Endodermal cell (in vitro differentiated cells): ENCODE results near the gene CAMTA1. TPM values are rescaled to one million over a fixed set of nuclear protein-coding genes. Genes with fewer than 3 reads are reported as not detected.

Experiments
- DNase-seq: peaks from one replicate; pipeline ENCODE4 v3.0.0-alpha.2; 2017
- H3K27ac ChIP-seq: 2 replicates; pipeline ENCODE4 v1.5.1; 2013; ENCODE audit warnings: mild to moderate bottlenecking, low read depth, low read length, moderate library complexity
- H3K27me3 ChIP-seq: 2 replicates; pipeline ENCODE4 v1.6.1; 2013; ENCODE audit warnings: mild to moderate bottlenecking, low read length, moderate library complexity; ENCODE audit not compliant: insufficient read depth, control insufficient read depth, poor library complexity, severe bottlenecking
- H3K36me3 ChIP-seq: 2 replicates; pipeline ENCODE4 v1.7.0; 2013; ENCODE audit warnings: mild to moderate bottlenecking, low read length, moderate library complexity; ENCODE audit not compliant: control insufficient read depth, insufficient read depth
- H3K4me1 ChIP-seq: one replicate; pipeline ENCODE4 v1.7.0; 2013; ENCODE audit warnings: low read length; ENCODE audit not compliant: control insufficient read depth, insufficient read depth
- H3K4me3 ChIP-seq: 2 replicates; pipeline ENCODE4 v1.5.1; 2013; ENCODE audit warnings: mild to moderate bottlenecking, low read length, moderate library complexity
- H3K9ac ChIP-seq: 2 replicates; pipeline ENCODE4 v1.6.1; 2013; ENCODE audit warnings: mild to moderate bottlenecking, low read length, moderate library complexity; ENCODE audit not compliant: poor library complexity, severe bottlenecking; ENCODE audit errors: extremely low read depth
- H3K9me3 ChIP-seq: 2 replicates; pipeline ENCODE4 v1.6.1; 2013; ENCODE audit warnings: mild to moderate bottlenecking, low read length, moderate library complexity; ENCODE audit not compliant: control insufficient read depth
- H3K27ac Mint-ChIP-seq: 2 replicates; pipeline ENCODE4 v1.8.0; 2020; ENCODE audit warnings: mixed read lengths
- H3K27me3 Mint-ChIP-seq: 2 replicates; pipeline ENCODE4 v1.8.0; 2021; ENCODE audit warnings: mild to moderate bottlenecking, mixed read lengths; ENCODE audit not compliant: insufficient read depth
- H3K36me3 Mint-ChIP-seq: 2 replicates; pipeline ENCODE4 v1.8.0; 2020; ENCODE audit warnings: low read depth, mixed read lengths
- H3K4me1 Mint-ChIP-seq: 2 replicates; pipeline ENCODE4 v1.8.0; 2020; ENCODE audit warnings: mixed read lengths
- H3K4me3 Mint-ChIP-seq: 2 replicates; pipeline ENCODE4 v1.8.0; 2020; ENCODE audit warnings: mild to moderate bottlenecking, moderate library complexity, mixed read lengths
- H3K9me3 Mint-ChIP-seq: 2 replicates; pipeline ENCODE4 v1.8.0; 2020; ENCODE audit warnings: mild to moderate bottlenecking, mixed read lengths
- WGBS, 2 experiments: methylation state at CpG; one replicate each; pipeline versions ENCODE4 v1.1.5 to v1.1.7; 2013; ENCODE audit warnings: missing lambda C conversion rate in 2 of 2, mixed read lengths in 1 of 2; ENCODE audit not compliant: insufficient coverage in 1 of 2, insufficient read length in 1 of 2; 5-methylcytosine and 5-hydroxymethylcytosine counted together
- total RNA-seq, 2 donors: library from RNA; stranded (reverse); fragmentation: NEBNext Ultra II Directional in 1 of 2; extraction: Animal tissue kit (Norgen Biotek cat#: 25700) in 1 of 2; gene quantifications; 2 replicates in 1 of 2; 3 replicates in 1 of 2; pipeline ENCODE4 v1.2.1, GENCODE V29; 2021
- TF ChIP-seq, protein P1 (sequence below): fragments of 200-600 bp; sonication (generic); conservative IDR thresholded peaks from 2 replicates; pipeline ENCODE4 v1.5.0; 2021; ENCODE audit warnings: antibody characterized with exemption, mild to moderate bottlenecking

Gene CAMTA1
- total RNA-seq, 2 donors from 2014 or later: 123 to 137 TPM

DNA sequence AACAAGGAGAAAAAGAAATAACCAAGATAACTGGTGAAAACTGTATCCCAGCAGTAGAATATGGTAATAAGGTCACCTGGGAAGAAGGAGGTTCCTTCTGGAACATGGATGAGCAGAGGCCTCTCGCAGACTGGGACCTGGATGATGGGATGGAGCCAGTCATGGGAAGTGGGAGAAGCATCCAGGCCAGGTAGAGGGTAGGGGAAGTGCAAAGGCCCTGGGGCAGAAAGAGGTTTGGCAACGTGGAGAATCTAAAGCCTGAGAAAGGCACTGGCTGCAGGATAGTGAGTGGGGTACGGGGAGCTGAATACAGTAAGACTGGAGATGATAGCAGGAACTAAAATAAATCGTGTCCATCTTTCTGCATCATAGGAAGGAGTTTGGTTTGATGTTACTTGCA lies 889.7 kb downstream of the CAMTA1 start:
- Mint-ChIP-seq H3K4me3 (no peak overlapping the region), H3K27me3 (peaks cover 10% of the 10 kb centered on the region), H3K4me1 (peaks cover 6% of the 10 kb centered on the region), H3K36me3 (no peaks in the 10 kb centered on the region), H3K27ac (no peak overlapping the region), H3K9me3 (no peaks in the 10 kb centered on the region)
- no peak for DNase-seq
- TF ChIP-seq, protein P1, sequence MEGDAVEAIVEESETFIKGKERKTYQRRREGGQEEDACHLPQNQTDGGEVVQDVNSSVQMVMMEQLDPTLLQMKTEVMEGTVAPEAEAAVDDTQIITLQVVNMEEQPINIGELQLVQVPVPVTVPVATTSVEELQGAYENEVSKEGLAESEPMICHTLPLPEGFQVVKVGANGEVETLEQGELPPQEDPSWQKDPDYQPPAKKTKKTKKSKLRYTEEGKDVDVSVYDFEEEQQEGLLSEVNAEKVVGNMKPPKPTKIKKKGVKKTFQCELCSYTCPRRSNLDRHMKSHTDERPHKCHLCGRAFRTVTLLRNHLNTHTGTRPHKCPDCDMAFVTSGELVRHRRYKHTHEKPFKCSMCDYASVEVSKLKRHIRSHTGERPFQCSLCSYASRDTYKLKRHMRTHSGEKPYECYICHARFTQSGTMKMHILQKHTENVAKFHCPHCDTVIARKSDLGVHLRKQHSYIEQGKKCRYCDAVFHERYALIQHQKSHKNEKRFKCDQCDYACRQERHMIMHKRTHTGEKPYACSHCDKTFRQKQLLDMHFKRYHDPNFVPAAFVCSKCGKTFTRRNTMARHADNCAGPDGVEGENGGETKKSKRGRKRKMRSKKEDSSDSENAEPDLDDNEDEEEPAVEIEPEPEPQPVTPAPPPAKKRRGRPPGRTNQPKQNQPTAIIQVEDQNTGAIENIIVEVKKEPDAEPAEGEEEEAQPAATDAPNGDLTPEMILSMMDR: no peak
- Histone ChIP-seq H3K4me1 (peaks cover 2% of the 10 kb centered on the region), H3K4me3 (no peak overlapping the region), H3K9me3 (no peaks in the 10 kb centered on the region), H3K27me3 (peaks cover 17% of the 10 kb centered on the region), H3K27ac (no peak overlapping the region), H3K9ac (no peak overlapping the region), H3K36me3 (no peaks in the 10 kb centered on the region)
- WGBS, 2 experiments: 72 to 76% methylated on average over 4 of the region's 4 CpGs

DNA sequence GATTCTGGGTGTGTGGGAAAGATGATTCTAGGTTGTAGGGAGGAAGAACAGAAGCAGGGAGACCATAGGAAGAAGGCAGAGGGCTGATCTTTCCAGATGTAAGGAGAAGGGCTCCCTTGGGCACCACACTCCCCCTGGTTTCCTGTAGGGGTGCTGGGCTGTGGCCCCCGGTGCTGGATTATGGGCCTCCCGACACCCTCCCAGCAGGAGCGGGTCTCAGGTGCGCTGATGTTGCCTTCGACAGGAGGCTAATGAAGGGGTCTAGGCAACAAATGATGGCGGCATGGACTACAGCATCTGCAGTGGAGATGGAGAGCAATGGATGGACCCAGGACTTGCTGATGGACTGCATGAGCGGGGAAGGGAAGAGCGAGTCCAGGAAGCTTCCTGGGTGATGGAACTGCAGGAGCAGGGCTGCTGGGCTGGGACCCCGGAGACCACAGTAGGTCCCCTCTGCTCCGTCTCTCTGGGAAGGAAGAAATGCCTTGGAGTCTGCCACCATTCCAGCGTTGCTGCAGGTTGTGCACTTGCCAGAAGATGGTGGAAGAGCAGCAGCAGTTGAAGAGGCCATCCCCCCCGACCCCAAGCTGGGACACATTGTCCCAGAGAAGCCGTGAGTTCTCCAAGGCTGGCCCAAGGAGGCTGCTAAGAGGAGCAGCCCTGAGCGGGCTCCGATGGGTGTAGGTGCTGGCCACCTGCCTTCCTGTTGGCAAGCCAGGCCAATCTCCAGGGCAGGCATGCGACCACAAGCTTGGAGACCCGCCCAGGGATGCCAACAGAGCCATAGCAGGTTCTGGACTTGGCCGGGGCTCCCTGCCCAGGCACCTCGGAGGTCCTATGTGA lies 890.4 kb downstream of the CAMTA1 start:
- WGBS, 2 experiments: 82 to 91% methylated on average over 14 to 19 of the region's 19 CpGs
- Mint-ChIP-seq H3K27ac (no peak overlapping the region), H3K4me1 (no peaks in the 10 kb centered on the region), H3K36me3 (no peaks in the 10 kb centered on the region), H3K27me3 (peaks cover 12% of the 10 kb centered on the region), H3K4me3 (no peak overlapping the region), H3K9me3 (no peaks in the 10 kb centered on the region)
- Histone ChIP-seq H3K4me1 (no peaks in the 10 kb centered on the region), H3K27me3 (peaks cover 17% of the 10 kb centered on the region), H3K9ac (no peak overlapping the region), H3K36me3 (no peaks in the 10 kb centered on the region), H3K27ac (no peak overlapping the region), H3K9me3 (no peaks in the 10 kb centered on the region), H3K4me3 (no peak overlapping the region)
- DNase-seq: no peak
- TF ChIP-seq, protein P1: no peak

DNA sequence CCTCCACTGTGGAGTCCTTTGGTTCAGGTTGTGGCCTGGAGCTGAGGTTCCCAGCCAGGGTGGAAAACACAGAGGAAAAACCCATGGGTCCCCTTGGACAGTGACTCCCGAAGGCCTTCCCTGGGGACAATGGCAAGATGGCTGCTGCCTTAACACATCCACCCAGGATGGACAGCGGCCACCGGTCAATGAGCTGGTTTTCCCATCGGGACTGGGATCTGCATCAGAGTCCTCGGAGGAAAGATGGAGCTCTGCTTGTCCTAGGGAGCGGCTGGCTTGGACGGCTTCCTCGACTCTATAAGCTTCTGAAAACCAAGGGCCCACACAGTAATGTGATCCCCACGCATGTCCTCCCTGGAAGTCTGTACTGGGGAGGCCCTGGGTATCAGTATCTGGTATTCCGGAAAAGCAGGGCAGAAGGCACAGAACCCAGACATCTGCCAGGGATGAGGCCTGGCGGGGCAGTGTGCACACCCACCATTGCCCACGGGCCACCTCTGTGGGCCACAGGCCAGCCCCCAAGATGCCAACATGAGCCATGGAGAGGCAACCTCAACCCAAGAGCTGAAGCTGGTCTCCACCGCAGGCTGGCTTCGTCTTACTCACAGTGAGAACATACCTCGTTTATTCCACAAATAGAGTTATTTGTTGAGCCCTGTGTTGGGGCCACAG lies 891.2 kb downstream of the CAMTA1 start:
- Mint-ChIP-seq H3K27me3 (peaks cover 12% of the 10 kb centered on the region), H3K4me3 (no peak overlapping the region), H3K4me1 (no peaks in the 10 kb centered on the region), H3K36me3 (no peaks in the 10 kb centered on the region), H3K9me3 (no peaks in the 10 kb centered on the region), H3K27ac (no peak overlapping the region)
- H3K27me3 ChIP-seq: peaks cover 17% of the 10 kb centered on the region
- WGBS, 2 experiments: 88 to 98% methylated on average over 10 to 15 of the region's 15 CpGs
- H3K9me3 ChIP-seq: no peaks in the 10 kb centered on the region
- no peaks in the 10 kb centered on the region for H3K4me1 ChIP-seq
- no peak overlapping the region for H3K9ac ChIP-seq
- no peak overlapping the region for H3K4me3 ChIP-seq
- TF ChIP-seq, protein P1: no peak
- no peak overlapping the region for H3K27ac ChIP-seq
- H3K36me3 ChIP-seq: no peaks in the 10 kb centered on the region
- DNase-seq: no peak
